ENCODE data around the gene MTRF1L. TPM values are rescaled to one million over a fixed set of nuclear protein-coding genes. Genes with fewer than 3 reads are reported as not detected.
"Not testable (repeated sequence)": the region's sequence is repeated elsewhere in the genome, so short reads cannot be mapped to it uniquely, and the experiment has no call there.

Gene MTRF1L
- total and polyA plus RNA-seq, 8 donors = 4.7 to 55.9 (median 15.3) TPM

GRCh38 chr6:152976749-152977148 lies 25.8 kb downstream of the MTRF1L start:
- 83 to 95% (median 88%) methylated on average over 1 of the region's 1 CpG for WGBS, 5 donors
- DNase-seq = no peak
- Histone ChIP-seq H3K27ac (no peak overlapping the region), H3K27me3 (no peaks in the 10 kb centered on the region), H3K36me3 (peaks cover 11 to 37% (median 35%) of the 10 kb centered on the region in 4 donors), H3K4me1 (peaks cover under 1 to 26% (median 5%) of the 10 kb centered on the region in 4 donors), H3K9me3 (no peaks in the 10 kb centered on the region), H3K4me3 (no peak overlapping the region)
- TF ChIP-seq EP300 (IDR thresholded peaks at IDR 0.05) = no peak
- TF ChIP-seq, protein P1, sequence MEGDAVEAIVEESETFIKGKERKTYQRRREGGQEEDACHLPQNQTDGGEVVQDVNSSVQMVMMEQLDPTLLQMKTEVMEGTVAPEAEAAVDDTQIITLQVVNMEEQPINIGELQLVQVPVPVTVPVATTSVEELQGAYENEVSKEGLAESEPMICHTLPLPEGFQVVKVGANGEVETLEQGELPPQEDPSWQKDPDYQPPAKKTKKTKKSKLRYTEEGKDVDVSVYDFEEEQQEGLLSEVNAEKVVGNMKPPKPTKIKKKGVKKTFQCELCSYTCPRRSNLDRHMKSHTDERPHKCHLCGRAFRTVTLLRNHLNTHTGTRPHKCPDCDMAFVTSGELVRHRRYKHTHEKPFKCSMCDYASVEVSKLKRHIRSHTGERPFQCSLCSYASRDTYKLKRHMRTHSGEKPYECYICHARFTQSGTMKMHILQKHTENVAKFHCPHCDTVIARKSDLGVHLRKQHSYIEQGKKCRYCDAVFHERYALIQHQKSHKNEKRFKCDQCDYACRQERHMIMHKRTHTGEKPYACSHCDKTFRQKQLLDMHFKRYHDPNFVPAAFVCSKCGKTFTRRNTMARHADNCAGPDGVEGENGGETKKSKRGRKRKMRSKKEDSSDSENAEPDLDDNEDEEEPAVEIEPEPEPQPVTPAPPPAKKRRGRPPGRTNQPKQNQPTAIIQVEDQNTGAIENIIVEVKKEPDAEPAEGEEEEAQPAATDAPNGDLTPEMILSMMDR (IDR thresholded peaks at IDR 0.05) = no peak
- no peak for TF ChIP-seq POLR2AphosphoS5 (IDR thresholded peaks at IDR 0.05)
- TF ChIP-seq POLR2A (IDR thresholded peaks at IDR 0.05) = no peak
- intact Hi-C loops (cut with DNase I; ENCODE audit: low total_unique reads) = no loop called here

DNA sequence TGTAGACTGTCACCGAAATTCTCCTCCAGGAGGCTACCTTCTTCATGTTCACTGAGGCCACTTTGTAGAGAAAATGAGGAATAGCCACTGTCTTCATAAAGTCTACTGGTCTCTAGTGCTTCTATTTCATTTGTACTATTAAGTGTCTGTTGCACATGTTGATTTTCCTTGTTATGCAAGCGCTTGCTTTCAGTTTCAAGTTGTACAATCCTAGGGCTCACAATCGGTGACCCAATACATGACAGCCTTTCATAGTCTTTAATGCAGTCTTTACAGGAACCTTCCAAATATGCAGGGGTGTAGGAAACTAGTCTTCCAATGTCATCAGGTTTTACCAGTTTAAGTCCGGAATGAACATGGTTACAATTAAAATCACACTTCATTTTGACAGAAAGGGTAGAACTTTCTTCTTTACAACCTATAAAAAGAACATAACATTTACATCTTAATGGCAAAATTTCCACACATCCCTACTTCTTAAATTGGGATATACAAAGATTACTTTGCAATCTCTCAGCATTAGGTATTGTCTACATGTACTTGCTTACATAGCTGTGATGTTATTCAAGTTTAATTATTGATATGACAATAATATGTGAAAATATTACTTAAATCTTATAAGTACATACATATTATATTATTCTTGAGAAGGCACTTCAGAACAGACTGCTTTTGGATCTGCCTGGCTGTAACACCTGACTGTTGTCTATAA lies 27.1 kb downstream of the MTRF1L start:
- Histone ChIP-seq H3K4me3 (no peak overlapping the region), H3K36me3 (peaks cover 24 to 51% (median 49%) of the 10 kb centered on the region in 4 donors), H3K4me1 (peaks cover 0 to 12% (median 0%) of the 10 kb centered on the region in 4 donors), H3K27me3 (no peaks in the 10 kb centered on the region), H3K9me3 (no peaks in the 10 kb centered on the region), H3K27ac (peak overlapping the region in 1 of 5 donors; percentile 21)
- DNase-seq = peak in 1 of 2 donors; percentile 26
- 76 to 88% (median 77%) methylated on average over 4 of the region's 4 CpGs for WGBS, 5 donors
- TF ChIP-seq EP300 (IDR thresholded peaks at IDR 0.05) (no peak), POLR2A (IDR thresholded peaks at IDR 0.05) (no peak), POLR2AphosphoS5 (IDR thresholded peaks at IDR 0.05) (no peak)
- TF ChIP-seq, protein P1 (IDR thresholded peaks at IDR 0.05) = no peak
- intact Hi-C loops (cut with DNase I; ENCODE audit: low total_unique reads) = no loop called here

GRCh38 chr6:152973916-152974315 lies 28.6 kb downstream of the MTRF1L start:
- TF ChIP-seq POLR2AphosphoS5 (IDR thresholded peaks at IDR 0.05) (no peak), POLR2A (IDR thresholded peaks at IDR 0.05) (no peak), EP300 (IDR thresholded peaks at IDR 0.05) (no peak)
- TF ChIP-seq, protein P1 (IDR thresholded peaks at IDR 0.05) = no peak
- H3K27me3 ChIP-seq = no peaks in the 10 kb centered on the region
- H3K36me3 ChIP-seq = peaks cover 28 to 64% (median 59%) of the 10 kb centered on the region in 4 donors
- H3K9me3 ChIP-seq = peaks cover 0 to under 1% (median 0%) of the 10 kb centered on the region in 4 donors
- intact Hi-C loops (cut with DNase I; ENCODE audit: low total_unique reads) = no loop called here
- H3K27ac ChIP-seq = no peak overlapping the region
- peaks cover 0 to 10% (median 0%) of the 10 kb centered on the region in 4 donors for H3K4me1 ChIP-seq
- DNase-seq = no peak
- H3K4me3 ChIP-seq = no peak overlapping the region
- WGBS, 5 donors = 92 to 97% (median 94%) methylated on average over 1 of the region's 1 CpG

- no peak overlapping the region for H3K4me3 ChIP-seq
- intact Hi-C loops (cut with DNase I; ENCODE audit: low total_unique reads) = no loop called here
- H3K27me3 ChIP-seq = no peaks in the 10 kb centered on the region
- 90 to 99% (median 95%) methylated on average over 6 of the region's 6 CpGs for WGBS, 5 donors
- peaks cover 23 to 58% (median 55%) of the 10 kb centered on the region in 4 donors for H3K36me3 ChIP-seq
- H3K4me1 ChIP-seq = no peaks in the 10 kb centered on the region
- TF ChIP-seq, protein P1 (IDR thresholded peaks at IDR 0.05) = no peak
- no peak for TF ChIP-seq EP300 (IDR thresholded peaks at IDR 0.05)
- no peak for TF ChIP-seq POLR2A (IDR thresholded peaks at IDR 0.05)
- H3K27ac ChIP-seq = no peak overlapping the region
- DNase-seq = no peak
- peaks cover 0 to 16% (median 6%) of the 10 kb centered on the region in 4 donors for H3K9me3 ChIP-seq
These were observed 32.7 kb downstream of the MTRF1L start for GRCh38 chr6:152969688-152970418.

GRCh38 chr6:152966168-152966894 lies 36.2 kb downstream of the MTRF1L start:
- Histone ChIP-seq H3K36me3 (peaks cover 12 to 23% (median 19%) of the 10 kb centered on the region in 4 donors), H3K9me3 (peaks cover 0 to 16% (median 6%) of the 10 kb centered on the region in 4 donors)
- intact Hi-C loops (cut with DNase I; ENCODE audit: low total_unique reads); H3K27ac ChIP-seq; DNase-seq; H3K4me3 ChIP-seq; H3K27me3 ChIP-seq; H3K4me1 ChIP-seq: not testable (repeated sequence)
- WGBS, 5 donors = 86 to 94% (median 91%) methylated on average over 13 to 15 of the region's 15 CpGs

All from stomach (tissue), 9 donors.